ENCODE data around the gene EFHD2.
"Not testable (repeated sequence)": the region's sequence is repeated elsewhere in the genome, so short reads cannot be mapped to it uniquely, and the experiment has no call there.

The EFHD2 gene

DNA sequence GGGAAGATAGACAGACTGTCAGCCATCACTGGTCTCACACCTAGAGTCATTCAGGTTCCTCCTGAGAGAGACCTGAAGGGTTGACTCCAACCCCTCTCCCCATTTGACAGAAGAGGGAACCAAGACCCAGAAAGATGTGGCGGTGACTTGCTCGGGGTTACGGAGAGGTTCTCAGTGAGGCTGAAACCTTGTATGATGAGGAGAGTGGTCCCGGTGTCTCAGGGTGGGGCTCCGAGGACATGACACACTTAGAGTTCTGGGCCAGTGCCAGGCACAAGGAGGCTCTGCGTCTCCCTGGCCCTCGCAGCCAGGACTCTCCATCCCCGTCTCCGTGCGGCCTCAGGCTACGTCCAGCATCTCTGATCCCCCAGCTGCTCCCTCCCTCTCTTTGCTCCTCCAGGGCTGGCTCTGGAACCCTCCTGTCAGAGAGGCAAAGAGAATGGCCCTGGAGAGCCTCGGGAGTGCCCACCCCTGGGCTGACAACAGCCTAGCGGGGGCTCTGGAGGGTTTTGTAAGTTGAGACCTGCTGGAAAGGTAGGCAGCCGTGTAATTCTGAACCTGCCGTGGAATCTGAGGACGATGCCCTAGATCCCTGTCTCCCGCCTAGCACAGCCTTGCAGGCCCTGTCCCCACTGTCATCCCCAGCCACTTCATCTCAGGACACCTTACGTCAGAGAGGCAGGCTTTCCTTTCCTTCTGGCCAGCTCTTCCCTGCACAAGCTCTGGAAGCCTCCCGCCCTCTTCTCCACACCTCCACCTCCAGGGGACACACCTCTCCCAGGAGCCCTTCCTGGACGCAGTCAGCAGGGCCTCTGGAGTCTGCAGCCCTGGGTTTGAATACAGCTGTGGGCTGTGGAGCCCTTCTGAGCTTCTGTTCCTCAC, 4.1 kb downstream of the EFHD2 start:
- no peak for DNase-seq

DNA sequence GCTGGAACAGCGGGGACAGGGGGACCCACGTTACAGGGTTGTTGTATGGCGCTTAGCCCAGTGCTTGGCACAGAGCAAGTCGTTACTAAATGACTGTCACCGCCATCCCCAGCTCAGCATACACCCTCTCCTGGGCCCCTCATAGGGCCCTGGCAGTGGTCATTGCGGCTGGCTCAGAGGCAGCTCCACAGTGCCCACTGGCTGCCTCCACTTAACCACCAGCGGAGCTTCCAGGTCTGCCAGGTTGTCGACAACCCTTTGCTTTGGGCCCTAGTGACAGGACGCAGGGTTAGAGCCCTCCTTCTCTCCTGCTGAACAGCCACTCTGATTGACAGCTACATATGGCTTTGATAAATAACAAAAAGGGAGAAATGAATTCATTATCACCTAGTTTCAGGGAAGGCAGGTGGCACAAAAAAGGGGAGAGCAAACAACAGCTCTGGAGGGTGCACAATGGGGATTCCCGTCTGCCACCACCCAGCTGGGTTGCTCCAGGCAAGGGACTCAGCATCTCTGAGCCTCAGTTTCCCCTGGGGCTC, 4.8 kb downstream of the EFHD2 start:
- DNase-seq = no peak

DNA sequence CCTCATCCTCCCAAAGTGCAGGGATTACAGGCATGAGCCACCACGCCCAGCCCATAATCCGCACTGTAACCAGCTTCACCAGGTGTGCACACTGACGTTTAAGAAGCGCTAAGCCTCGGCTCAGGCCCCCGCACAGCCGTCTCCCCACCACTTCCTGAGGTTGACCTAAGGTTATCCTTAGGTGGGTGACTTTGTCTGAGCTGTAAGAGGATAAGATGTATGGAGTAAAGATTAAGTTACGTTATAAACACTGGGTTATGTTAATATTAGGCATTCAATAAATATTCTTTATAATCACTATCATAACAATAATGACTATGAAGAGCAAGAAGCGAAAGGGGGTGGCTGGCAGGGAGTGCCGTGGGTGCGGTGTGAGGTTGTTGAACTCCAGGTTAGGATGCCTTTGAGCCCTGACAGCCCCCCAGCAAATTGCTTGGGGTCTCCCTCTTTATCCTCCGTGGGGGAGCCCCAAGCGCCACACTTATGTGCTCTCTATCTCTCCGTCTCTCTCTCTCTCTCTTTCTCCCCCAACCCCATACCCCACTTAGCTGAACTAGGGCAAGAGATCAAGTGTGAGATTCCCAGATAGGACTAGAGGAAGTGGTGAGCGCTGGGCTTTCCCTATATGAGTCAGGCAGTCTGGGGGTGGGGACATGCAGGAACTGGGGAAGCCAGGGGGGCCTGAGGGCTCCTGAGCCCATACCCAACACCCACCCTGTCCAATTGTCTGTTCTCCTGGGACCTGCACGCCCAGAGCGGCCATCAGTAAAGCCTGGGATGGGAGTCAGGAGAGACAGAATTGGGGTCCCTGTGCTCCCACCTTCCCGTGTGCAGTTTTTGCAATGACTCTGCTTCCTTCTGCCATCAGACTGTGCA, 7.6 kb downstream of the EFHD2 start:
- DNase-seq = no peak

DNA sequence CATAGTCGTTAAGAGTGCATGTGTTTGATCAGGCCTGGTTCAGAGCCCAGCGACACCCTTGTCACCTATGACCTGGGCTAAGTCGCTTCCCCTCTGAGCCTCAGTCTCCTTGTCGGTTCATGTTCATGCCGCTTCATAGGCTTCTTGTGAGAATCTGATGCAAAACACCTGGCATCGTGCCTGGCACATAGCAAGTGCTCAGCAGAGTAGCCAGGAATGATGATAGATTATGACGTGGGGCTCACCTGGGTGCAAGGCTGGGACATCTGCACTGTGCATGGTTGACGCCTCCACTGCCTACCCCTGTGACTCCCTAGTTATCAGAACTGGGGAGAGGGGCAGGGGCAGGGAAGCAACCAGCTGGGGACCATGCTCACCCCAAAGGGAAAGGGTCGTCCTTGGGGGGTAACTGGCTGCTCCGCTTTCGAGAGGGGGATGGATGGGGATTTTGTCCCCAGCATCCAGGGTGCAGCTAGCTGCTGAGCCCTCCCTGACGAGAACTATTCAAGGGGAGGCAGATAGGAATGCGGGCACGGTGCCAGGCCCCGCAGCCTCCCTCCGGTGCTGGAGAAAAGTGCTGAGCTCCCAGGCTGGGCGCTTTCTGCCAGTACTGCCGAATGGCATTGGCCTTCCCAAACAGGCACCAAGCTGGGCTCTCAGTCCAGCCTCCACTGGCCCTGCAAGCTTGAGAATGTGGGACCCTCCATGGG, 9.3 kb downstream of the EFHD2 start:
- DNase-seq = no peak

DNA sequence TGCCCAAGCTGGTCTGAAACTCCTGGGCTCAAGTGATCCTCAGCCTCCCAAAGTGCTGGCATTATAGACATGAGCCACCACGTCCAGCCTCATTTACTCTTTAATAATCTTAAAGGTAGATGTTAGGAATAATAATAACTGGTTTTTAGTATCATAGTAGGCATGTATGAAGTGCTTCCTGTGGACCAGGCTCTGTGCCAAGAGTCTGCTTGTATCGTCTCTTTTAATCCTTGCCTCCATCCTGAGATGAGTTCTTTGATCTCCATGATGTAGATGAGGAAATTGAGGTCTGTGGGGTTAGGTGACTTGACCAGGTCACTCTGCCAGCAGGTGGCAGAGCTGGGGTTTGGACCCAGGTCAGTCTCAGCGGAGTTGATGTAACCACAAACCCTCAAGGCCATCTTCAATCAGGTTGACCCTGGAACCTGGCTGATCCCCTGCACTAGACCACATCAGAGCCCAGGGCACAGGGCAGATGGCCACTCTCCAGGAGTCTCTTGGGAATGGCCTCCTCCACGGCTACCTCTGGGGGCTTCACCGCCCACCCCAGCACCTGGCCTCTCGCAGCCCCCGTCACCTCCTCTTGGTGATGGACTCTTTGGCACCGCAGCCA, 11.3 kb downstream of the EFHD2 start:
- DNase-seq = no peak

DNA sequence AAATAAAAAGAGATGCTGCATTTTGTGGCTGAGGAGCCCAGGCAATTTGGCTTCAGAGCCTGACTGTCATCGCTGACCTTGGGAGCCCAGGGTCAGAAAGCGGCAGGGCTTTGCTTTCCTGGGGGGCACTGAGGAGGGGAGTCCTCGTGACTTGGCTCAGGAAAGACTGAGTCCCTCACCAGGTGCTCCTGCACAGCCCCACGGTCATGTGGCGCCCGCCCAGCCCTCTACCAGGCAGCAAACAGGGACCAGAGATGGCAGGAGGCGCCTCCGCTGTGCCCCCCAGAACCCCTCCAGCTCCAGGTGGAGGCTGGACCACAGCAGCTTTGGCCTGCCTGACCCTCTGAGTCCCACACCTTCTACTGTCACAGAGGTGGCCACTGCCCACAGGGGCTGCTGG, 13.2 kb downstream of the EFHD2 start:
- no peak for DNase-seq

DNA sequence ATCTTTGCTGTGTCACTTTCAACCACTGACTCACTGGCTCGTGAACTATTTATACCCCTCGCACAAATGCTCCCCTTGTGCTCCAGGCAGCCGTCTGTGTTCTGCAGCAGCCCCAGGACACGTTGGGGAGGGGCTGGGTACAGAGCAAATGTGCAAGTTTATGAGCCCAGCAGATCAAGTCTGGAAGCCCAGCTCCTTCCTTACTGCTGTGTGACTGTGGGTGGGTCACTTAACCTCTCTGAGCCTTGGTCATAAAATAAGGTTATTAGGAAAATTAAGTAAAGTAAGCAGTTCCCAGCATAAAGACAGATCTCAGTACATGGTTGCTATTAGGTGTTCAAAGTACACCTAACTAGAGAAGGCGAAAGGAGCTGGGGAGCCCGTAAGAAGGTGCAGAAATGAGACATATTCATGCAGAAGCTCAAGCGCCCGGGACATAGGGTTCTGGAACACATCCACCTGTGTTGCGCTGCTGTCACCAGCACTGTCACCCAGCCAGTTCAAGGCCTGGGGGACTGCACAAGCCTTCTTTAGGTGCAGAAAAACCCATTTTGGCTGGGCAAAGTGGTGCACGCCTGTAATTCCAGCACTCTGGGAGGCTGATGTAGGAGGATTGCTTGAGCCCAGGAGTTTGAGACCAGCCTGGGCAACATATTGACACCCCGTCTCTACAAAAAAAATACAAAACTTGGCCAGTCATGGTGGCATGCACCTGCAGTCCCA, 13.8 kb downstream of the EFHD2 start:
- DNase-seq = no peak

DNA sequence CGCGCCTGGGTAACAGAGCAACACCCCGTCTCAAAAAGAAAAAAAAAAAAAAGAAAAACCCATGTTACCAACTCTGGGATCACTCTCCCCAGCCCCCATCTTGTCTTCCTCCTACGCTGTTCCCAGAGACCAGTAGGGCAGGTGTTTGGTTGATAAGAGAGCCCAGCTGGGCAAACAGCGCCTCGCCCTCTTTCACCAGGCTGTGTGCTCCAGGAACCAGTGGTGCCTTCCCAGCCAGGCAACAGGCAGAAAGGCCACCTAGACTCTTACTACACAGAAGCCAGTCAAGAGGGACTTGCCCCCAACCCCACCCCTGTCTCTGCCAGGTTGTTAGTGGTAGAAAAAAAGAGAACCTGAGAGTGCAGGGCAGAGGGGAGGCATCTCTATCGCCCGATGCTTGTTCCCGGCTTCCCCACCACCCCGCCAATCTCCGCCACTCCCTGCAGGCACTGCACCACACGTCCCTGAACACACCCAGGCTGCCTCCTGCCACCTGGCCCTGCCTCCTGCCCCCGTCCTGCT, 14.5 kb downstream of the EFHD2 start:
- DNase-seq = peak; percentile 81

DNA sequence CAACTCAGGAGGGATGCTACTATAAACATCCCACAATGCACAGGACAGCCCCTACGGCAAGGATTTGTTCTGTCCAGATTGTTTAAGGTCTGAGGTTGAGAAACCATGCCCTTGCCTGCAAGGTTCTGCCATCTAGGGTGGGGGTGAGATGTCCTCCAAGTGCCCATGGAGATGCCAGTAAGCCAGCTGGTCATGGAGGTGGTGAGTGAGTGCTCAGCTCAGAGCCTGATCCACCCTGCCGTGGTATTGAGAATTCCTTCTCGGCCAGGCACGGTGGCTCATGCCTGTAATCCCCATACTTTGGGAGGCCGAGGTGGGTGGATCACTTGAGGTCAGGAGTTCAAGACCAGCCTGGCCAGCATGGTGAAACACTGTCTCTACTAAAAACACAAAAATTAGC, 15.3 kb downstream of the EFHD2 start:
- no peak for DNase-seq

DNA sequence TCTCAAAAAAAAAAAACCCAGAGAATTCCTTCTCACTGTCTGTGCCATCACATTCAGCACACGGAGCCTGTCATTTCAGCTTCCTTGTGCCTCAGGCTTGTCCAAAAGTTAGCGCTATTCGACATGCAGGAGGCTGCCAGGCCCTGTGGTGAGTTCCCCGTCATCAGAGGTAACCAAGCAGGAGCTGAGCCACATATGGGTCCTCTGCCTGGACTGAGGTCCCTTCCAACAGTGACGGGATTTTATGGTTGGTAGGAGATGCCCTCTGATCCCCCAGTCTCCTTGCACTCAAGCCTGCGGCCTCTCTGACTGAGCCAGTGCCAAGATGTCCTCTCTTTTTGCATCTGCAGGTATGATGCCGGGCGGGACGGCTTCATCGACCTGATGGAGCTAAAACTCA, 15.8 kb downstream of the EFHD2 start:
- no peak for DNase-seq

DNA sequence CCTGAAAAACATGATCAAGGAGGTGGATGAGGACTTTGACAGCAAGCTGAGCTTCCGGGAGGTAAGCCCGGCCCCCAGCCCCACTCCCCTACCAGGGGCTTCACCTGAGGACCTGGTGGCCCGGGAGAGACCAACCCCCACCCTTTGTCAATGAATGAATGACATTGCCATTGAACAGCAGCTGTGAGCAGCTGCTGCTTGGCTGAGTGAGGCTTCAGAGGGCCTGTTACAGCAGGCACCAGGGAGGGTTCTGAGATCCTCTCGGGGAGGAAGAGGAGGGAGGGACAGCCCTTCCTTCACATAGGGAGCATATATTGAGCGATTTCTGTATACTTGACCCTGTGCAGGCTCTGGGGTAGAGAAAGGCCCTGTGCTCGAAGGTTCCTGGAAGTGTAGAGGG, 16.3 kb downstream of the EFHD2 start:
- no peak for DNase-seq

DNA sequence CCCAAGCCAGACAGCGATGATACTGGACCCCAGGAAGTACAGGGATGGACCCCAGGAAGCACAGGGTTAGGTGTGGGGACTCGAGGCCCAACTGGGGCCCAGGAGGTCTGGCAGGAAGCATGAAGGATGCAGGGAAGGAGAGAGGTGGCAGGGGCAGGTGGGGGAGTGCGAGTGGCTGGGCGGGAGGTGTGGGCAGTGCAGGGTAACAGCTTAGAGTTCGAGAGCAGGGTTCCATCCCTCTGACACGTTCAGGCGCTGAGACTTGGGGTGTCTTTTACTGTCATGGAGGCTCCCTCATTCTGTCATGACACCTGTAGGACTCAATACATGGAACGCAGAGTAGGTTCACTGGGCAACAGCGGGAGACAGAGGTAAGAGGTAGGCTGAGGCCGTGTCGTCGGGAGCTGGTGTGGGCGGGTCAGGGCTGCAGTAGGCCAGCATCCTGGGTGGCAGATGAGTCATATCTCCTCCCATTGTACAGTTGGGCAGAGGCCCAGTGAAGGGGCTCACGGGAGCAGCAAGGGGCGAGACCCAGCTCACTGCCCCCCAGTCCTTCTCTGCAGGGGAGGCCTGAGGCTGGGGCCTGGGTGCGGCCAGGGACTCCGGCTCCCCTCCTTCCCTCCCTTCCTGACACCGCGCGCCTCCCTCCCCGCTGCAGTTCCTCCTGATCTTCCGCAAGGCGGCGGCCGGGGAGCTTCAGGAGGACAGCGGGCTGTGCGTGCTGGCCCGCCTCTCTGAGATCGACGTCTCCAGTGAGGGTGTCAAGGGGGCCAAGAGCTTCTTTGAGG, 17.0 kb downstream of the EFHD2 start:
- DNase-seq = no peak

DNA sequence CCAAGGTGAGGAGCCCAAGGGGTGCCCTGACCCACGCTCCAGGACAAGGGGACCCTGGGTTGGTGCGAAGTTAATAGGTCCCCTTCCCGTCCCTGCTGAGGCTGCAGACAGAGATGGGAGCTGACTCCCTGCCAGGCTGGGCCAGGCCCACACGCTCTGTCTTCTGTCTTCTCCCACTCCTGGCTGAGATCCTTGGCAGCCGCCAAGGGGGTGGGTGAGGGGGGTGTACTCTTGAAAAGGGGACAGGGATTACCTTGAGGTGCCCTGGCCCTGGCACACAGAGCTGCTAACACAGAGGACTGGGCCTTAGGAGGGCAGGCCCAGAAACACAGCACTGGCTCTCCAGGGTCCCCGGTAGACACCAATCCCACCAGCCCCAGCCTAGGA, 17.6 kb downstream of the EFHD2 start:
- no peak for DNase-seq

DNA sequence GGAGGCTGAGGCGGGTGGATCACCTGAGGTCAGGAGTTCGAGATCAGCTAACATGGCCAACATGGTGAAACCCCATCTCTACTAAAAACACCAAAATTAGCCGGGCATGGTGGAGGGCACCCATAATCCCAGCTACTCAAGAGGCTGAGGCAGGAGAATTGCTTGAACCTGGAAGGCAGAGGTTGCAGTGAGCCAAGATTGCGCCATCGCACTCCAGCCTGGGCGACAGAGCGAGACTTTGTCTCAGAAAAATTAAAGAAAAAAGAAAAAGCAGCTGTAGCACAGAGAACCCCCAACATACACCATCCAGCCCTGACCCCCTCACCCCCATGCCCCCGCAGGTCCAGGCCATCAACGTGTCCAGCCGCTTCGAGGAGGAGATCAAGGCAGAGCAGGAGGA, 18.6 kb downstream of the EFHD2 start:
- DNase-seq = not testable (repeated sequence)

DNA sequence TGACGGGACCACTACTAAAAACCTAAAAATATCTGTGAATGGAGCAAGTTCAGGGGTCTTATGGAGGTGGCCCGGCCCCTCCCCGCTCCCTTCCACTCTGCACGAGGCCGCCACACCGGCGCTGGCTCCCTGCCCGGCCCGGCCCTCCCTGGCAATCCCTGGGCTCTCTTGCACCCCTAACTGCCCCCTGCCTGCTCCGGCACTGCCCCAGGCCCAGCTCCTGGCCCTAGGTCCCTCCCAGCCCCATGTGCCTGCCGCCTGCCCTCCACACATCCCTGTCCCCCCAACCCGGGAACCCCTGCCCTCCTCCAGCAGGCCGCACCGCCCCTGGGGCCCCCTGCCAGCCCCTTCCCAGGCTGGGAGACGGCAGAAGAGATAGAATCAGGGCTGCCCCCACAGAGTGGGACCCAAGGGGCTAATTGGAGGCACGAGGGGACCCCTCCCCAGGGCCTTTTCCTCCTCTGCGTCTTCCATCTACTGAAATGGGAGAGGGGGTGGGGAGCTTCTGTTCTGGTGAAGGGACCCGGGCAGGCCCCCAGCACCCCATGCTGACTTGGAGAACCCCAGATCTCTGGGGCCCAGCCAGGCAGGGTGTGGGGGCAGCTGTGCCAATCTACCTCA, 19.2 kb downstream of the EFHD2 start:
- no peak for DNase-seq

DNA sequence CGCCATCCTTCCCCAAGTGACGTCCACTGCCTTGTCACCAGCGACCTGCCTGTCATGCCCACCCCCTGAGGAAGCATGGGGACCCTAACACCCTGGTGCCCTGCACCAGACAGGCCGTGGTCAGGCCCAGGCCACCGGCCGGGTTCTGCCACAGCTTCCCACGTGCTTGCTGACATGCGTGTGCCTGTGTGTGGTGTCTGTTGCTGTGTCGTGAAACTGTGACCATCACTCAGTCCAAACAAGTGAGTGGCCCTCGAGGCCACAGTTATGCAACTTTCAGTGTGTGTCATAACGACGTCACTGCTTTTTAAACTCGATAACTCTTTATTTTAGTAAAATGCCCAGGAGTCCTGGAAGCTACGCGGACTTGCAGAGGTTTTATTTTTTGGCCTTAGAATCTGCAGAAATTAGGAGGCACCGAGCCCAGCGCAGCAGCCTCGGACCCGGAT, 20.0 kb downstream of the EFHD2 start:
- no peak for DNase-seq

DNA sequence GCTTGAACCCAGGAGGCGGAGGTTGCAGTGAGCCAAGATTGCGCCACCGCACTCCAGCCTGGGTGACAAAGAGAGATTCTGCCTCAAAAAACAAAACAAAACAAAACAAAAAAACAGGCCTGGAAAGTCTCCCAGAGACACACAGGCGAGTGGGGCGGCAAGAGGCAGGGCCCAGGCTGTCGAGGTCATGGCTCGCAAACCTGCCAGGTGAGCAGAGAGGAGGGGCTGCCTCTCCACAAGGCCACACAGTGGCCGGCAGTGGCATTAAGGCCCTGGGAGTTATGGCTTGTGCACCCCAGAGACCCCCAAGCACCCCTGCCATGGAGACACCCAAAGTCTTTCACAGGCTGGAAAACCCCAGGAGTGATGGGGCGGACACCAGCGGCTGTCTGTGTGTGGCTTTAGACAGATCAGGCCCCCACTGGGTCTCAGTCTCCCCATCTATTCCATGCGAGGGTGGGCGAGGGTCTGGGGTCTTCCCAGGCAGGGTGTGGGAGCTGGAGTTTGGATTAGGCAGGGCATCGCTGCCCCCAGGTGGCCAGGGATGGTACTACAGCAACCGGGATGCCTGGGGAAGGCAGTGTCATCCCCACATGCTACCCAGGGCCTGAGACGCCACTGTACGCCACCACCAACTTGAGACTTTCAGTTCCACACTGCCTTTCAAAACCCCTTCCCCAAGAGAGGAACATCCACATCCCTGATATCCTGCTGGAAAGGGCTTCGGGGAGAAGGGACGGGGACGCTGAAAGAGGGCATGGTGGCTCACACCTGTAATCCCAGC, 21.3 kb downstream of the EFHD2 start:
- no peak for DNase-seq

DNA sequence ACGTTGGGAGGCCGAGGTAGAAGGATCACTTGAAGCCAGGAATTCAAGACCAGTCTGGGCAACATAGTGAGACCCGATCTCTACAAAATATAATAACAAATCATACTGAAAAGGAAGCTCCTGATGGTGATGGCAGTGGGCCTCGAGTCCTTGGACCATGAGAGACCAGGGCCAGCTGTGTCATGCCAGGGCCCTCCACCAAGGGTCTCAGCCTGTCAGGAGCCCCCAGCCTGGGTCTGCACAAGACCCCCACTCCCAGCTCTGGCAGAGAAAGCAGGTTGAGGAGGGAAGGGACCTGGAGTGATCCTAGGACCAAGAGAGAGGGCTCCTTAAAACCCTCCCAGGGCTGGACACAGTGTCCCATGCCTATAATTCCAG, 21.9 kb downstream of the EFHD2 start:
- DNase-seq = no peak

DNA sequence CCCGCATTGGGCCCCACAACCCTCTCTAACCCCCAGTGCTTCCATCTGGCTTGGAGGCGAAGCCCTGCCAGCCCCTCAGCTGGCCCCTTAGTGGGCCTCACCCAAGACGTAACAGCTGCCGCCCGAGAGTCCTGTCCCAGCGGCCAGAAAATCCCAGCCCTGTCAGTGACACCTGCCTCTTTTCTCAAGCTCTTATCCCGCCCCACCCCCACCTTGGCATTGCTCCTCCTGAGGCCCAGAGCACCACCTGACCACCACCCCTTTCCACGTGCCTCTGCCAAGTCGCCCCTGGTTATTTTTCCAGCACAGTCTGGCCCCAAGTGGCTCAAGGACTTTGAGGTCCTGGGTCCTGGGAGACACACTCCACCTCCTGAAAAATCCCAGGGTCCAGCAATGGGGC, 22.6 kb downstream of the EFHD2 start:
- DNase-seq = no peak

DNA sequence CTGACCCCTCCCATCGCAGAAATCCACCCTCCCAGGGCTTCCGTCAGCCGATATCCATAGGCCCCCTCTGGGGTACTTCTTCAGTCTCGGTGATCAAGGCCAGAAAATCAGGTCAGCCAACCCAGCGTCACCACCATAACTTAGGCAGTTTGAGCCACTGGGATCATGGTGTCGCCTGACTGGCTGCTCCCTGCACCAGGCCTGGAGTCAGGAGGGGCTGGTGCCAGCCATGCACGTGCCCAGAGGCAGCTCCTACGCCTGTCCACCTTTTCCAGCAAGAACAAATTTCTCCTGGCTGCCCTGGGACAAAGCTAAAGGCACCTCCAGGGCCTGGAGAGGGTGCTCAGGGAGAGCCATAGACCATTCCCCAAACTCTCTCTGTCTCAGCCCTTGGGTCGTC, 23.8 kb downstream of the EFHD2 start:
- no peak for DNase-seq

Data from NCI-H187 treated with DMSO at 0.1 percent for 48 hours (cell line).